Limb (tissue), 2 donors: ENCODE results near the gene DNAJC7.
"Not testable (repeated sequence)": the region's sequence is repeated elsewhere in the genome, so short reads cannot be mapped to it uniquely, and the experiment has no call there.

Experiments
- DNase-seq, 2 donors: peaks; one replicate each; pipeline ENCODE4 v3.0.0-alpha.2; 2016; ENCODE audit errors: extremely low spot score in 2 of 2

Gene DNAJC7

GRCh38 chr17:42012363-42012762 lies 4.9 kb downstream of the DNAJC7 start:
- not testable (repeated sequence) for DNase-seq

- no peak for DNase-seq
Observed at GRCh38 chr17:42010898-42011516, 6.2 kb downstream of the DNAJC7 start.

GRCh38 chr17:42010266-42010680 lies 7.0 kb downstream of the DNAJC7 start:
- not testable (repeated sequence) for DNase-seq

GRCh38 chr17:42009170-42009569 lies 8.1 kb downstream of the DNAJC7 start:
- no peak for DNase-seq

GRCh38 chr17:42005166-42005565 lies 12.1 kb downstream of the DNAJC7 start:
- DNase-seq, result no peak

- DNase-seq, result no peak
Observed at GRCh38 chr17:42002792-42003301, 14.4 kb downstream of the DNAJC7 start.

GRCh38 chr17:42002175-42002791 lies 15.0 kb downstream of the DNAJC7 start:
- no peak for DNase-seq

GRCh38 chr17:42001729-42002128 lies 15.5 kb downstream of the DNAJC7 start:
- no peak for DNase-seq

- no peak for DNase-seq
Observed at GRCh38 chr17:42000413-42001133, 16.7 kb downstream of the DNAJC7 start.

- DNase-seq, result no peak
Observed at GRCh38 chr17:41998497-41998896, 18.7 kb downstream of the DNAJC7 start.

- DNase-seq, result no peak
Observed at GRCh38 chr17:41996855-41997164, 20.4 kb downstream of the DNAJC7 start.

GRCh38 chr17:41992576-41992975 lies 24.7 kb downstream of the DNAJC7 start:
- DNase-seq, result peak; percentile 11 to 32

- DNase-seq, result no peak
Observed at GRCh38 chr17:41989702-41990419, 27.4 kb downstream of the DNAJC7 start.

GRCh38 chr17:41988418-41988817 lies 28.8 kb downstream of the DNAJC7 start:
- DNase-seq, result no peak

- DNase-seq, result no peak
Observed at GRCh38 chr17:41987642-41988041, 29.6 kb downstream of the DNAJC7 start.

- no peak for DNase-seq
Observed at GRCh38 chr17:41986634-41987033, 30.6 kb downstream of the DNAJC7 start.

- no peak for DNase-seq
Observed at GRCh38 chr17:41985919-41986318, 31.3 kb downstream of the DNAJC7 start.

- DNase-seq, result no peak
Observed at GRCh38 chr17:41984454-41984853, 32.8 kb downstream of the DNAJC7 start.

- DNase-seq, result no peak
Observed at GRCh38 chr17:41982026-41982760, 35.0 kb downstream of the DNAJC7 start.

GRCh38 chr17:41977991-41978390 lies 39.2 kb downstream of the DNAJC7 start:
- DNase-seq, result no peak

- DNase-seq, result no peak
Observed at GRCh38 chr17:41976142-41976768, 41.0 kb downstream of the DNAJC7 start.
